Measurements from ENCODE around the gene BRIX1. TPM values are rescaled to one million over a fixed set of nuclear protein-coding genes. Genes with fewer than 3 reads are reported as not detected.

The BRIX1 gene
- total and polyA plus RNA-seq, 2 of the 13 experiments (the other 11 are each of a cell fraction or from before 2014, with no cell fraction given) = 23.6 to 78.4 TPM

DNA sequence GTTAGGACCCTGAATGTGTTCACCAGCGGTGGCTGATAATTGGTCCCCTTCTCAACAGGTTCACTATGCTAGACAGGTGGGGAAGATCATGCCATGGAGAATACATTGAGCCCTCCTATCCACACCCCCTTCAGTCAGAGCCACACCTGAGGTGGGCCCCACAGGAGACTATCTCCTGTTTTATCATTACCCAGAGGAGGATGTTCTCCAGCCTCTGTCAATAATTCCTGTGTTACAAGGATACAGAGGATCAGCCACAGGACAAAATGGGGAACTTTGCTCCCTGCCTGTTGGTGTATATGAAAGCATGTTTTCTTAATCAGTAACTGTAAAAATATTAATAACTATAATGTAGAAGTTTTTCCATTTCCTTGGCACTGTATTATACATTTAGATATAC lies 26.1 kb upstream of the BRIX1 start (continued):
- no peak for TF ChIP-seq ZBTB40 (IDR thresholded peaks at IDR 0.05)
- TF ChIP-seq ZBTB40 (CRISPR knock-in tag; IDR thresholded peaks at IDR 0.05) = no peak
- TF ChIP-seq HHEX (CRISPR knock-in tag; IDR thresholded peaks at IDR 0.05) = no peak
- no peak for TF ChIP-seq ZXDC (CRISPR knock-in tag; IDR thresholded peaks at IDR 0.05)
- TF ChIP-seq ZNF772 (CRISPR knock-in tag; IDR thresholded peaks at IDR 0.05) = no peak
- TF ChIP-seq MED8 (CRISPR knock-in tag; IDR thresholded peaks at IDR 0.05; ENCODE audit: insufficient replicate concordance) = no peak
- TF ChIP-seq, protein P1, sequence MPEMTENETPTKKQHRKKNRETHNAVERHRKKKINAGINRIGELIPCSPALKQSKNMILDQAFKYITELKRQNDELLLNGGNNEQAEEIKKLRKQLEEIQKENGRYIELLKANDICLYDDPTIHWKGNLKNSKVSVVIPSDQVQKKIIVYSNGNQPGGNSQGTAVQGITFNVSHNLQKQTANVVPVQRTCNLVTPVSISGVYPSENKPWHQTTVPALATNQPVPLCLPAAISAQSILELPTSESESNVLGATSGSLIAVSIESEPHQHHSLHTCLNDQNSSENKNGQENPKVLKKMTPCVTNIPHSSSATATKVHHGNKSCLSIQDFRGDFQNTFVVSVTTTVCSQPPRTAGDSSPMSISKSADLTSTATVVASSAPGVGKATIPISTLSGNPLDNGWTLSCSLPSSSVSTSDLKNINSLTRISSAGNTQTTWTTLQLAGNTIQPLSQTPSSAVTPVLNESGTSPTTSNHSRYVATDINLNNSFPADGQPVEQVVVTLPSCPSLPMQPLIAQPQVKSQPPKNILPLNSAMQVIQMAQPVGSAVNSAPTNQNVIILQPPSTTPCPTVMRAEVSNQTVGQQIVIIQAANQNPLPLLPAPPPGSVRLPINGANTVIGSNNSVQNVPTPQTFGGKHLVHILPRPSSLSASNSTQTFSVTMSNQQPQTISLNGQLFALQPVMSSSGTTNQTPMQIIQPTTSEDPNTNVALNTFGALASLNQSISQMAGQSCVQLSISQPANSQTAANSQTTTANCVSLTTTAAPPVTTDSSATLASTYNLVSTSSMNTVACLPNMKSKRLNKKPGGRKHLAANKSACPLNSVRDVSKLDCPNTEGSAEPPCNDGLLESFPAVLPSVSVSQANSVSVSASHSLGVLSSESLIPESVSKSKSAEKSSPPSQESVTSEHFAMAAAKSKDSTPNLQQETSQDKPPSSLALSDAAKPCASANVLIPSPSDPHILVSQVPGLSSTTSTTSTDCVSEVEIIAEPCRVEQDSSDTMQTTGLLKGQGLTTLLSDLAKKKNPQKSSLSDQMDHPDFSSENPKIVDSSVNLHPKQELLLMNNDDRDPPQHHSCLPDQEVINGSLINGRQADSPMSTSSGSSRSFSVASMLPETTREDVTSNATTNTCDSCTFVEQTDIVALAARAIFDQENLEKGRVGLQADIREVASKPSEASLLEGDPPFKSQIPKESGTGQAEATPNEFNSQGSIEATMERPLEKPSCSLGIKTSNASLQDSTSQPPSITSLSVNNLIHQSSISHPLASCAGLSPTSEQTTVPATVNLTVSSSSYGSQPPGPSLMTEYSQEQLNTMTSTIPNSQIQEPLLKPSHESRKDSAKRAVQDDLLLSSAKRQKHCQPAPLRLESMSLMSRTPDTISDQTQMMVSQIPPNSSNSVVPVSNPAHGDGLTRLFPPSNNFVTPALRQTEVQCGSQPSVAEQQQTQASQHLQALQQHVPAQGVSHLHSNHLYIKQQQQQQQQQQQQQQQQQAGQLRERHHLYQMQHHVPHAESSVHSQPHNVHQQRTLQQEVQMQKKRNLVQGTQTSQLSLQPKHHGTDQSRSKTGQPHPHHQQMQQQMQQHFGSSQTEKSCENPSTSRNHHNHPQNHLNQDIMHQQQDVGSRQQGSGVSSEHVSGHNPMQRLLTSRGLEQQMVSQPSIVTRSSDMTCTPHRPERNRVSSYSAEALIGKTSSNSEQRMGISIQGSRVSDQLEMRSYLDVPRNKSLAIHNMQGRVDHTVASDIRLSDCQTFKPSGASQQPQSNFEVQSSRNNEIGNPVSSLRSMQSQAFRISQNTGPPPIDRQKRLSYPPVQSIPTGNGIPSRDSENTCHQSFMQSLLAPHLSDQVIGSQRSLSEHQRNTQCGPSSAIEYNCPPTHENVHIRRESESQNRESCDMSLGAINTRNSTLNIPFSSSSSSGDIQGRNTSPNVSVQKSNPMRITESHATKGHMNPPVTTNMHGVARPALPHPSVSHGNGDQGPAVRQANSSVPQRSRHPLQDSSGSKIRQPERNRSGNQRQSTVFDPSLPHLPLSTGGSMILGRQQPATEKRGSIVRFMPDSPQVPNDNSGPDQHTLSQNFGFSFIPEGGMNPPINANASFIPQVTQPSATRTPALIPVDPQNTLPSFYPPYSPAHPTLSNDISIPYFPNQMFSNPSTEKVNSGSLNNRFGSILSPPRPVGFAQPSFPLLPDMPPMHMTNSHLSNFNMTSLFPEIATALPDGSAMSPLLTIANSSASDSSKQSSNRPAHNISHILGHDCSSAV (CRISPR knock-in tag; IDR thresholded peaks at IDR 0.05; ENCODE audit: borderline replicate concordance) = no peak
- TF ChIP-seq, protein P2, sequence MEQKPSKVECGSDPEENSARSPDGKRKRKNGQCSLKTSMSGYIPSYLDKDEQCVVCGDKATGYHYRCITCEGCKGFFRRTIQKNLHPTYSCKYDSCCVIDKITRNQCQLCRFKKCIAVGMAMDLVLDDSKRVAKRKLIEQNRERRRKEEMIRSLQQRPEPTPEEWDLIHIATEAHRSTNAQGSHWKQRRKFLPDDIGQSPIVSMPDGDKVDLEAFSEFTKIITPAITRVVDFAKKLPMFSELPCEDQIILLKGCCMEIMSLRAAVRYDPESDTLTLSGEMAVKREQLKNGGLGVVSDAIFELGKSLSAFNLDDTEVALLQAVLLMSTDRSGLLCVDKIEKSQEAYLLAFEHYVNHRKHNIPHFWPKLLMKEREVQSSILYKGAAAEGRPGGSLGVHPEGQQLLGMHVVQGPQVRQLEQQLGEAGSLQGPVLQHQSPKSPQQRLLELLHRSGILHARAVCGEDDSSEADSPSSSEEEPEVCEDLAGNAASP (CRISPR knock-in tag; IDR thresholded peaks at IDR 0.05; ENCODE audit: borderline replicate concordance) = peak; percentile 38; the same call in 1 of the 2 replicates

All from HepG2 (cell line).